Adipocyte (in vitro differentiated cells): ENCODE data around the gene RNASE3.
"Not testable (repeated sequence)": the region's sequence is repeated elsewhere in the genome, so short reads cannot be mapped to it uniquely, and the experiment has no call there.

ENCODE experiments used
- DNase-seq: peaks from one replicate; pipeline ENCODE4 v3.0.0-alpha.2; 2015; ENCODE audit warnings: low read depth
- H3K27me3 ChIP-seq: replicated peaks from 2 replicates; pipeline ENCODE4 v1.7.0; 2013; ENCODE audit warnings: mild to moderate bottlenecking, low read length, moderate library complexity; ENCODE audit not compliant: control insufficient read depth, insufficient read depth
- H3K36me3 ChIP-seq: 2 replicates; pipeline ENCODE4 v1.7.0; 2013; ENCODE audit warnings: low read length, mild to moderate bottlenecking, moderate library complexity; ENCODE audit not compliant: control insufficient read depth, insufficient read depth, severe bottlenecking
- H3K4me1 ChIP-seq: 2 replicates; pipeline ENCODE4 v1.7.0; 2013; ENCODE audit warnings: mild to moderate bottlenecking, low read length, moderate library complexity; ENCODE audit not compliant: control insufficient read depth, insufficient read depth
- H3K4me3 ChIP-seq: 2 replicates; pipeline ENCODE4 v1.7.0; 2013; ENCODE audit warnings: mild to moderate bottlenecking, low read length, moderate library complexity
- H3K9ac ChIP-seq: 2 replicates; pipeline ENCODE4 v1.7.0; 2013; ENCODE audit warnings: mild to moderate bottlenecking, low read length, moderate library complexity
- H3K9me3 ChIP-seq: 2 replicates; pipeline ENCODE4 v1.7.0; 2013; ENCODE audit warnings: mild to moderate bottlenecking, low read length, moderate library complexity; ENCODE audit not compliant: control insufficient read depth

RNASE3 gene

GRCh38 chr14:20919038-20919756 lies 28.0 kb downstream of the RNASE3 start:
- not testable (repeated sequence) for H3K9ac ChIP-seq, H3K9me3 ChIP-seq, H3K4me3 ChIP-seq, H3K36me3 ChIP-seq, H3K4me1 ChIP-seq, DNase-seq
- peaks cover 40% of the 10 kb centered on the region for H3K27me3 ChIP-seq

DNA sequence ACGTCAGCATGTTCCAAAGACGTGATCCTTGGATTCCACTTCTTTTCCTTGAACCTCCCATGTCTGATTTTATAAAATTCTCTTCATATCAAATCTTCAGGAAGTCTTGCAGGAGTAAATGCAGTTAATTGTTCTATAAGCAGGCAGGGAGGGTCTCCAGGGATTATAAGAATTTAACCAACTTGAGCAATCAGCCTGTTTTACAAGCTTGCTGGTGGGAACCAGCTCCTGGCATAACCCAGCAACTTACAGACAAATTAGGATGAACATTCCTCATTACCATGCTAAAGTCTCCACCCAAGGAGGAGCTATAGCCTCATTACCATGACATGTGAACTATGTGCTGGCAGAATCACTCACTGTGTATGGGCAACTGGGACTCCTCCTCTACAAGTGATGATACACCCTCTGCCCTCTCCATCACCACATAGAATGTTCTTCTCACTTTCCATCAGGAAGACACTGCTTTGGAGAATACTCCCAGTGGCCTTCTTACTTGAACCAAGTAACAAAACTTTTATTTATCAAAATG lies 32.6 kb downstream of the RNASE3 start:
- not testable (repeated sequence) for H3K4me3 ChIP-seq, H3K4me1 ChIP-seq, H3K9ac ChIP-seq, H3K9me3 ChIP-seq, H3K36me3 ChIP-seq, DNase-seq
- peaks cover 35% of the 10 kb centered on the region for H3K27me3 ChIP-seq

DNA sequence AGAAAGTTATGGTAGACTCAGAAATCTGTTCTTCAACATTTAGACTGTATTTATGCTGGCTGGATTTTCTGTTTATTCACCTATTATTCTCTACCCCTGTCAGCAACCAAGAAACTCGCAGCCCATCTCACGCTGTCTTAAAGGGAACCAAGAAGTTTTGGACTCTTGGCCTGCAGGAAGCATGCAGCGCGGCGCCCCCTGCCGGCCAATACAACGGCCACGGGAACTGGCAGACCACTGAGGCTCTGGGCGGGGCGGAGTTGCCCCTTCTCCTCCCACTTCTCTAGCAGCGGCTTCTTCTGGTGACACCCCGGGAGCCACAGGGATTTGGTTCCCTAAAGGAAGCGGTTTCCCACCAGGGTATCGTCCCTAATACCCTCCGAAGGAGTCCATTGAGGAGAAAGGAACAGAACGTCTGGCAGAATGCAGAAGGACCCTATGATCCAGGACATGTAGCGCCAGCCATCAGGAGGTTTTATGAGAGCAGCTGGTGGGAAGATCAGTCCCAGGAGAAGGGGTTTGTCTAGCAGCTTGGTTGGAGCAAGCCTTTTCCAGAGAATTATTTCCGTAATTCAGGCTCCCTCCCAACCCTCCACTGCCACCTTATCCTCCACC lies 43.1 kb downstream of the RNASE3 start:
- Histone ChIP-seq H3K36me3 (no peaks in the 10 kb centered on the region), H3K9ac (no peak overlapping the region), H3K4me1 (no peaks in the 10 kb centered on the region), H3K4me3 (no peak overlapping the region), H3K9me3 (no peaks in the 10 kb centered on the region), H3K27me3 (peaks cover 22% of the 10 kb centered on the region)
- DNase-seq: peak; percentile 3

- H3K9ac ChIP-seq: no peak overlapping the region
- no peaks in the 10 kb centered on the region for H3K4me1 ChIP-seq
- H3K36me3 ChIP-seq: no peaks in the 10 kb centered on the region
- DNase-seq: no peak
- no peaks in the 10 kb centered on the region for H3K9me3 ChIP-seq
- H3K27me3 ChIP-seq: peaks cover 20% of the 10 kb centered on the region
- no peak overlapping the region for H3K4me3 ChIP-seq
Measured at GRCh38 chr14:20935303-20935984, 44.3 kb downstream of the RNASE3 start.
